ENCODE data around the gene PDP2. TPM values are rescaled to one million over a fixed set of nuclear protein-coding genes. Genes with fewer than 3 reads are reported as not detected.

PDP2 gene
- total RNA-seq, 2 experiments from 2014 or later = 13.8 to 29.2 TPM

DNA sequence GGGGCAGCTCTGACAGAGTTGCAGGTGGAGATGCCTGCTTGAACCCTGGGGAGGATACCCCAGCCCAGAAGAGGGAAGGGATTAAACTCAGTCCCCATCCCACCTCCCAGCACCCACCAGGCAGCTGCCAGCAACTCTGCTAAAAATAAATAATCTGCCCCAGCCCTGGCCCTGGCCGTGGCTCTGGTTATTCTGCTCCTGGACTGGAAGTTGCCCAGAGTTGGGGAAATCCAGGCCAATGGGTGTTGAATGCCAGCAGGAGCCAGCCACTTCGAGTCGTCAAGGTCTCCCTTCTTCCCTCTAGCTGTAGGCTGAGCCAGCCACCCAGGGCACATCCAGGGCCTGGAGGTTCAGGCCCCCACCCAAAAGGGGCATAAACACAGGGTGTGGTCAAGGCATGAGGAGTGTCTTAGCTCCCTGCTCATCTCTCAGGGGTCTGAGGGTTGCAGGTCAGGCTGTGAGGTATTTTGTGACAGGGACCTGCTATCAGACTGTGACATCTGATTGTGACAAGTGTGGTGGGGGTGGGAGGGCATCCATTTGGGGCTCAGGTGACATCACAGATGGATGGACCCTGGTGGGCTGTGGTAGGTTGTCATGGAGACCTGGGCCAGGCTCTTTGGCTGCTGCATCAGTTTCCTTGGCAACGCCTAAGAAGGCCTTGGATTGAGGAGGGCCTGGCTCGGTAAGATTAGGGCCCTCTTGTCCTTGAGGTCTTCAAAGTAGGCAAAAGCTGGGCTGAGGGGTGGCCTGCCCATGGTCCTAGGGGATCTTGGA lies 46.0 kb downstream of the PDP2 start:
- Histone ChIP-seq H3K4me2 (ENCODE audit: low read length) (no peak overlapping the region), H4K20me1 (ENCODE audit: insufficient read depth, low read length) (no peaks in the 10 kb centered on the region), H3K27ac (ENCODE audit: low read depth, low read length, poor library complexity, severe bottlenecking) (no peak overlapping the region), H3K36me3 (ENCODE audit: insufficient read depth, low read length) (peaks cover 2% of the 10 kb centered on the region; the same call in 1 of the 2 replicates), H3K9me3 (ENCODE audit: low read length) (no peaks in the 10 kb centered on the region), H2AFZ (ENCODE audit: low read length) (no peak overlapping the region), H3K4me1 (ENCODE audit: insufficient read depth, low read length, poor library complexity, severe bottlenecking) (no peaks in the 10 kb centered on the region), H3K9me2 (ENCODE audit: insufficient read depth, low read length) (no peaks in the 10 kb centered on the region), H3K79me2 (ENCODE audit: insufficient read depth, low read depth, low read length) (no peaks in the 10 kb centered on the region), H3K4me3 (ENCODE audit: low read depth, low read length, poor library complexity, severe bottlenecking) (no peak overlapping the region)
- DNase-seq (ENCODE audit: low spot score) = no peak
- intact Hi-C loops (cut with micrococcal nuclease; ENCODE audit: unreplicated experiment) = no loop called here
- TF ChIP-seq CTCF (conservative IDR thresholded peaks at IDR 0.05; ENCODE audit: low read length) (no peak), EZH2phosphoT487 (IDR thresholded peaks at IDR 0.05; ENCODE audit: borderline replicate concordance, low read depth, low read length) (no peak)
- ChIA-PET CTCF (ENCODE audit: unreplicated experiment) (no interaction called here), POLR2A (no interaction called here)
- no TSS peak for BruUV-seq (replicated peaks)

DNA sequence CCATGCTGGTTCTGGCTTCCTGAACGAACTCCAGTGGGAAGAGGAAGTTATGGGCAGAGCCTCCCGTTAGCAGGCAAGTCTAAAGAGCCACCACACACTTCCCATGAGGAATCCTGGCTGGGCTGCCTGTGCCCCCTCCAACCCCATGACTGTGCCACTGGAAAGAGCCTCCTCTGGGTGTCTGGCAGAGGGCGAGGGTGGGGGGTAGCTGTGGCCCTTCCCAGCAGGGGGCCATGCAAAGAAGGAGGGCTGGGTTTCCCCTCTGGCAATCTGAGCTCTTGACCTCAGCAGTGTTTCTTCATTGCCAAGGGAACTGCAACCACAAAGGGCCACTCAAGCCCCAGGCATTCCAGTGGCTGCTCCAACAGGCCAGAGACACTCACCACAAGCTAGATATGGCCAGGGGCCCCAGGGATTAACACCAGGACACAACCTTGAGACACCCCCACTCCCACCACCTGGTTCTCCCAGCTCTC lies 46.7 kb downstream of the PDP2 start:
- CTCF ChIA-PET (ENCODE audit: unreplicated experiment) = no interaction called here
- no TSS peak for BruUV-seq (replicated peaks)
- Histone ChIP-seq H3K4me1 (ENCODE audit: insufficient read depth, low read length, poor library complexity, severe bottlenecking) (no peaks in the 10 kb centered on the region), H3K9me2 (ENCODE audit: insufficient read depth, low read length) (no peaks in the 10 kb centered on the region), H3K79me2 (ENCODE audit: insufficient read depth, low read depth, low read length) (no peaks in the 10 kb centered on the region), H2AFZ (ENCODE audit: low read length) (no peak overlapping the region), H3K27ac (ENCODE audit: low read depth, low read length, poor library complexity, severe bottlenecking) (no peak overlapping the region), H3K4me2 (ENCODE audit: low read length) (no peak overlapping the region), H3K4me3 (ENCODE audit: low read depth, low read length, poor library complexity, severe bottlenecking) (no peak overlapping the region), H3K9me3 (ENCODE audit: low read length) (no peaks in the 10 kb centered on the region), H4K20me1 (ENCODE audit: insufficient read depth, low read length) (no peaks in the 10 kb centered on the region), H3K36me3 (ENCODE audit: insufficient read depth, low read length) (peaks cover 8% of the 10 kb centered on the region; the same call in 1 of the 2 replicates)
- TF ChIP-seq EZH2phosphoT487 (IDR thresholded peaks at IDR 0.05; ENCODE audit: borderline replicate concordance, low read depth, low read length) (no peak), CTCF (conservative IDR thresholded peaks at IDR 0.05; ENCODE audit: low read length) (no peak)
- intact Hi-C loops (cut with micrococcal nuclease; ENCODE audit: unreplicated experiment) = no loop called here
- no peak for DNase-seq (ENCODE audit: low spot score)
- POLR2A ChIA-PET = interaction anchor here (0.6 kb wide), 1 partner anchor 185 kb away, joined by 3 read pairs; no protein-coding TSS in a partner anchor

Measured in OCI-LY7 (cell line).